Measurements from ENCODE around the gene AKR7A3. TPM values are rescaled to one million over a fixed set of nuclear protein-coding genes. Genes with fewer than 3 reads are reported as not detected.
"Not testable (repeated sequence)": the region's sequence is repeated elsewhere in the genome, so short reads cannot be mapped to it uniquely, and the experiment has no call there.

AKR7A3 gene
- total RNA-seq = 0.19 and 0.52 TPM in 2 replicates
- 0.61 TPM for polyA plus RNA-seq (2012)

DNA sequence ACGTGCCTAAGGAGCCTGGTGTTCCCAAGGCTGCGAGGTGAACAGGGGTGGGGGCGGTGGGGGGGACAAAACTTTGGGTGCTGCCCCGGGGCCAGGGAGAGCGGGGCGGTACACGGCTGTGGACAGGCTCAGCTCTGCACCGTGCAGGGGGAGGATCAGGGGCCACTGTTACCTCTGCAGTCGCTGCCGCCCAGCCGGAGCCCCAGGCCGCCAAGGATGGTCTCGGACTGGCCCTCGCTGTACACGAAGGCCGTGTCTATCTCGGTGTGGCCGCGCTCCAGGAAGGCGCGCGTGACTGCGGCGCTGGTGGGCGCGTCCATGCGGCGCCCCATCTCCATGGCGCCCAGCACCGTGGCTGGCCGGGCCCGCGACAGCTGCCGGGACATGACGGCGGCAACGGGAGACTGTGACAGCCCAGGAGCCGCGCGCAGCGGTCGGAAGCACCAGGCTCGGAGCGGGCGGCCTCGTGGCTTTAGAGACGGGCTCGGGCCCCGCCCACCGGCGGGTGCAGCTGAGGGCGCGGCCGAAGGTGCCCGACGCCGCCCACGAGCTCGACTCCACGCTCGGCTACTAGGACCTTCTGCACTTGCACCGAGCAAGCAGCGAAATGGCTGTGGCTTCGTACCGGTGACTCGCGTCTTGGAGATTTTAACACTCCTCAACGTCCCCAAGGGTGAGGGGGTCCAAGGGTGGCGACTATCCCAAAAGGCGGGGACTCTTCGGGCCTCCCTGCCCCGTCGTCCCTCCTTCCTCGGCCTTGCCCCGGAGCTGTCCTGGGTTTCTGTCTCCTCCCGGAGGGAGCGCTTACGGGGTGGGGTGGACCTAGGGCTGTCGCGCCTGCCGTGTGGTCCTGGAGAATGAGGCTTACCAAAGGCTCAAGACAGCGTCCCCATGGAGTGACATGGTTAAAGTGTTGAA, at the start of gene AKR7A3:
Gene AKR7A3 (minus strand): TSS at position 447 of the 918 bp plus-strand sequence. CDS start 61 bp downstream, at position 386.
- DNase-seq (ENCODE audit: low read depth) = not testable (repeated sequence)

DNA sequence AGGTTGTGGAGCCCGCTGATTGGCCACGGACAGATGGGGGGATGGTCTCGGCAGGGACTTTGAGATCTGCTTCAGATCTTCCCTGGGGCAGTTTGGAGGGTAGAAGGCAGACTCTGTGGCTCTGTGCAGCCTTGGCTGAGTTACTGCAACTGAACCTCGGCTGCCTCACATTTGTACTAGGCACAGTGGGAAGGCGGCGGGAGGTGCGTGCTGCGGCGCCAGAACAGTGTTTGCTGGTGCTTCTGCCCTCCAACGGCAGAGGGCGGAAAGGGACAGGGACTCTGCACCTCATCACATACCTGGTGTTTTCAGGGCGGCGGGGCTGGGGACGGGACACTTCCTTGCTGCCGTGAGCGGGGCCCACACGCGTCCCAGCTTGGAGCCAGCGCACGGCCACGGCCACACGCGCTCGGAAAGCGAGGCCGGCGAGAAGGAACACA, 49.8 kb upstream of the AKR7A3 start:
- DNase-seq (ENCODE audit: low read depth) = no peak

DNA sequence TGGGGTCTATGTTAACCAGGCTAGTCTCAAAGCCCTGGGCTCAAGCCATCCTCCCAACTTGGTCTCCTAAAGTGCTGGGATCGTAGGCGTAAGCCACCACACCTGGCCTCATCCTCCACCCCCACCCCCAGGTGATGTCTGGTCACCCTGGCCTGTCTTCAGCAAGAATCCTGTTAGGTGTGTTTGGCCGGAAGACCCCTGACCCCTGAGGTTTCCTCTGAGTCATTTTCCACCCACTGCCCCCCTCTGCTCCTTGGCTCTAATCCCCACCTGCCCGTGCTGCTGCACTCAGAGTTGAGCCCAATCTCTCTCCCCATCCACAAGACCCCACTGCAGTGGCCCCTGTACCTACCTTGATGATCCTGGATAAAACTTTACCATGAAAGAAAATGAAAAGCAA, 48.7 kb upstream of the AKR7A3 start:
- DNase-seq (ENCODE audit: low read depth) = no peak

DNA sequence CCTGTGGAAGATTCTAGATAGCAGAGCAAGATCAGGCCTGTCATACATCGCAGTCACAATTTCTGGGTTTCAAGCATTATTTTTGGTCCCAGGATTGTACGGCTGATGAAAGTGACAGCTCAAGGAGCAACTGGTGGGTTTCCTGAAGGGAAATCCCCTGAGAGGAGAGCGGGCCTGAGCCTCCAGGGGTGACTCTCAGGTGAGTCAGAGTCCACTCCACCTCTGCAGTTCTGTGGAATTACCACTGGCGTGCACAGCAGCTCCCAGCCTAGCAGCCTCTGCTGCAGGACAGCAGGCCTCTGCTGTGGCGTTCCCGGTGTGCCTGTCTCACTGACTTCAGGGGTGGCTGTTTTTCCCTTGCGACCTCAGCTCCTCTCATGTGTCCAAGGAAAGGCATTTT, 48.0 kb upstream of the AKR7A3 start:
- DNase-seq (ENCODE audit: low read depth) = peak; percentile 5

GRCh38 chr1:19333587-19334354, 45.2 kb upstream of the AKR7A3 start:
- no peak for DNase-seq (ENCODE audit: low read depth)

DNA sequence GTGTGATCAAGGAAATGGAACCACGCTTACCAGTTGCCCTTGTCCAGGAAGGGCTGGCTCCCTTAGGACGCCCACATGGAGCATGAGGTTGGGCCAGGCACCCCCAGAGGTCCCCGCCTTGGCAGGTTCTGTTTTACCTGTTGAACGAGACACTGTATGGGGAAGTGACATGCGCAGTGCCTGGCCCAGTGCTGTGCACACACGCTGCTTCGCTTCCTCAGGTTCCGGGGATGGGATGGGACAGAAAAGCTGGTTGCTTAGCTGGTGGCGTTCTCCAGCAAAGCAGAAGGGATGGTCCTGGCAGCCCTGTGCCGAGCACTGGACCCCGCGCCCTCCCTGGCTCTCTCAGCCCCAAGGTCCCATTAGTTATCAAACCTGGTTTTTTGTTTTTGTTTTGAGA, 44.3 kb upstream of the AKR7A3 start:
- no peak for DNase-seq (ENCODE audit: low read depth)

DNA sequence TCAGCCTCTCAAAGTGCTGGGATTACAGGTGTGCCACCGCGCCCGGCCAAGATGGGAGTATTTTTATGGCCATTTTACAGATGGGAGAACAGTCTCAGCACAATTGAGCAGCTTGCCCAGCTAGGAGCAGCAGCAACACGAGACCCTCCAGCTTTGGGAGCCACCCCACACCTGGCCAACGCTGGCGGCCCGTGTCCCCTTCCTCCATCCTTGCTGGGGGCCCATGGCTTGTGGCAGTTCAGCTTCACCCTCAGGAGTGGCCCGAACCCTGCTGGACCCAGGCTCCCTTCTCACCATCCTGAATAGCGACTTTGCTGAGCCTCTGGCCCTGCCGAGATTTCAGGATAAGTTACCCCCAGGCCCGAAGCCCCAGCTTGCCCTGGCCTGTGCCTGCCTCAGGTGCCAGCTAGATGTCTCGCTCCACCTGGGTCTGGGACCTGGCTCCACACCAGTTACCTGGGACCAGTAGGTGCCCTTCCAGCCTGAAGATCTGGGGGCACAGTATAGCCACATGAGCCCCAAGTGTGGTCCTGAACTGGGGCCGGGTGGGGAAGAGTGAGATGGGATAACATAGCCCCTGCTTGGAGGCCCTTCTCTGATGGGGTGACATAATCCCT, 42.8 kb upstream of the AKR7A3 start:
- no peak for DNase-seq (ENCODE audit: low read depth)

DNA sequence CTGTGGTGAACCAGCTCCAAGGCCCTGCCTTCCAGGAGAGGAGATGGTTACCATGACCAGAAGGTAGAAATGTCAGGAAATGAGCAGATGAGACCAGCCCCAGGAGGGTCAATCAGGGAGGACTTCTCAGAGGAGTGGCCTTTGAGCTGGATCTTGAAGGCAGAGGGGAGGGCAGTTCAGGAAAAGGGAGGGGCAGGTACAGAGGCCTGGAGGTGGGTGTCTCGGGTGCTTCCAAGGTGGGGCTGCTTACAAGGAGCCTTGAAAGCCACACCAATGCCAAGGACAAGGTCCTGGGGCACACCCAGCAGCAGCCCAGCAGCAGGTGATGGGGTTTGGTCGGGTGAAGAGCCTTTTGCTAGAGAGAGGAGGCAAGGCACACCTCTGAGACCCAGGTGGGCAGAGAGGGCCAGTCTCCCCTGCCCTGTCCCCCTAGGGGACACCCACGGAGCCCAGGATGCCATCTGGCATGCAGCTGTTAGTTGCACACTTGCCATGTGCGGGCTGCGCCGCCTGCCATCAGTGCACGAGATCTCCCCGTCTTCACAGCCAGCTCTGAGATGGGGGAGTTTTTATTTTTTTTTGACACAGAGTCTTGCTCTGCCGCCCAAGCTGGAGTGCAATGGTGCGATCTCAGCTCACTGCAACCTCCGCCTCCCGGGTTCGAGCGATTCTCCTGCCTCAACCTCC, 42.0 kb upstream of the AKR7A3 start:
- no peak for DNase-seq (ENCODE audit: low read depth)

GRCh38 chr1:19329611-19330010, 41.0 kb upstream of the AKR7A3 start:
- DNase-seq (ENCODE audit: low read depth) = no peak

GRCh38 chr1:19329188-19329587, 40.6 kb upstream of the AKR7A3 start:
- DNase-seq (ENCODE audit: low read depth) = no peak

DNA sequence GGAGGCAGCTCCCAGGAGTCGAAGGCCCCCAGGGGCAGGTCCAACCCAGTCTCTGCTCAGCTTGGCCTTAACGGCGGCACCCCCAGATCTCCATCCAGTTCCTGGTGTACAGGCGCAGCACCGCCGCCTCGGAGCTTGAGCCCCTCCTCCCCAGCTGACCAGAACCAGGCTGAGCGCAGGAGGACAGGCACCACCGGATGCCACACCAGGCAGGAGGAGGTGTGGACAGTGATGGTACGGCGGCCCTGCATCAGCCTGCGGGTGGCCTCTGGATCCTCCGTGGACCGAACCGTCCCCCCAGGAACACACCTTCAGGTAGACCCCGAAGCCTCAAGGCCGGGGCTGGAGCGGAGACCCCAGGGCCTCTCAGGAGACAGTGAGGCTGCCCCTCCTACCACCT, 39.9 kb upstream of the AKR7A3 start:
- DNase-seq (ENCODE audit: low read depth) = no peak

DNA sequence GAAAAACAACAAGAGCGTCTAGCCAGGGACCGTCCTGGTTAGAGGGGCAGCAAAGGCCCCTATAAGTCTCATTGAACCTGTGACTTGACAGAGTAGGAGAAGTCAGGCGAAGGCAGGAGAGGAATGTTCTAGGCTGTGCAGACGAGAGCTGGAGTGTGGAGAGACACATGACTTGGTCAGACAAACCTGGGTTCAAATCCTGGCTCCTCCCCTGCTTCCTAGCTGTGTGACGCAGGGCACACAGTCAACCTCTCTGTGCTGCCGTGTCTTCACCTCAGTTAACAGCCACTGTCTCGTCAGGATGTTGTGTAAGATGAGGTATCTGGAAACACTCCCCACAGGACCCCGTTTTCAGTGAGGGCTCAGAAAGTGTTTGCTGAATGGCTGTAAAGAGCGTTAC, 39.2 kb upstream of the AKR7A3 start:
- no peak for DNase-seq (ENCODE audit: low read depth)

DNA sequence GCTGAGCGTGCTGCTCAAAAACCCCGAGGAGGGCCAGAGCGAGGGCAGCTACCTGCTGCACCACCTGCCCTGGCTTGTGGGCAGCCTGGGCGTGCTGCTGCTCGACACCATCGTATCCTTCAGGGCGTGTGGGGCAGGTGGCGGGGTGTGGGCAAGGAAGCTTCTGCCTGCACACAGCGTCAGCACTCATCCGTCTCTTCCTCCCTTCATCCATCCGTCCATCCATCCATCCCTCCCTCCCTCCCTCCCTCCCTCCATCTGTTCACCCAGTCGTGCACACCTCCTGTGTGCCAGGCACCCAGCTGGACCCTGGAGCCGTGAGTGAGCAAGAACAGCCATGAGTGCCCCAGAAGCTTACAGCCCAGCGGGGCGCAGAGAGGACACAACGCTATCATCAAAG, 38.7 kb upstream of the AKR7A3 start:
- DNase-seq (ENCODE audit: low read depth) = no peak

- no peak for DNase-seq (ENCODE audit: low read depth)
Measured at GRCh38 chr1:19326748-19327065, 38.1 kb upstream of the AKR7A3 start.

- DNase-seq (ENCODE audit: low read depth) = no peak
Measured at GRCh38 chr1:19325958-19326747, 37.6 kb upstream of the AKR7A3 start.

GRCh38 chr1:19325368-19325957, 36.9 kb upstream of the AKR7A3 start:
- no peak for DNase-seq (ENCODE audit: low read depth)

GRCh38 chr1:19324665-19324990, 36.1 kb upstream of the AKR7A3 start:
- no peak for DNase-seq (ENCODE audit: low read depth)

- DNase-seq (ENCODE audit: low read depth) = no peak
Measured at GRCh38 chr1:19323987-19324664, 35.6 kb upstream of the AKR7A3 start.

DNA sequence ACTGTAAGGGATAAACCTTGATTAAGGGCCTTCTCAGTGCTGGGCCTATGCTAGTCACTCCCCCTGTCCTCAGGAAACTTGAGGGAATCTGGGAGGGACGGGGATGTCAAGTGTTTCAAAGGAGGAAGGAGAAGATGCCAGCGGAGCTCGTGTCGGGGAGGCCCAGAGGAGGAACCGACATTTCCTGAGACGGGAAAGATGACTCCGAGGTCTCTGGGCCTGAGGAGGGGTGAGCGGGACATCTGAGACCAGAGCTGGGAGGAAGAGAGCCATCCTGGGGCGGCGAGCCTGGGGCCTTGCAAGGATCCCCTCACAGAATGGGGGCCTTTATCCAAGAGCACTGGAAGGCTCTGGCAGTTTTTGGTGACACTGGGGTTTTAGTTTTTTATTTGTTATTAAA, 33.9 kb upstream of the AKR7A3 start:
- DNase-seq (ENCODE audit: low read depth) = no peak

- no peak for DNase-seq (ENCODE audit: low read depth)
Measured at GRCh38 chr1:19321071-19321470, 32.5 kb upstream of the AKR7A3 start.

Measured in myocyte (in vitro differentiated cells).